ENCODE measurements around the gene CA9.
"Not testable (repeated sequence)": the region's sequence is repeated elsewhere in the genome, so short reads cannot be mapped to it uniquely, and the experiment has no call there.

The CA9 gene

GRCh38 chr9:35673132-35674024, at the start of gene CA9:
Gene CA9, plus strand, starts transcription at chr9:35673928. Its CDS starts 32 bp downstream, at chr9:35673960.
- no peak for FAIRE-seq

- FAIRE-seq = no peak
Observed at GRCh38 chr9:35627575-35627974, 46.2 kb upstream of the CA9 start.

- no peak for FAIRE-seq
Observed at GRCh38 chr9:35628389-35628991, 45.2 kb upstream of the CA9 start.

- no peak for FAIRE-seq
Observed at GRCh38 chr9:35629597-35629996, 44.1 kb upstream of the CA9 start.

GRCh38 chr9:35635730-35636129, 38.0 kb upstream of the CA9 start:
- FAIRE-seq = no peak

- FAIRE-seq = no peak
Observed at GRCh38 chr9:35636135-35636876, 37.4 kb upstream of the CA9 start.

- not testable (repeated sequence) for FAIRE-seq
Observed at GRCh38 chr9:35636877-35637246, 36.9 kb upstream of the CA9 start.

- not testable (repeated sequence) for FAIRE-seq
Observed at GRCh38 chr9:35637427-35637955, 36.2 kb upstream of the CA9 start.

- FAIRE-seq = not testable (repeated sequence)
Observed at GRCh38 chr9:35638751-35639150, 35.0 kb upstream of the CA9 start.

GRCh38 chr9:35639225-35639624, 34.5 kb upstream of the CA9 start:
- FAIRE-seq = not testable (repeated sequence)

- FAIRE-seq = no peak
Observed at GRCh38 chr9:35639631-35640030, 34.1 kb upstream of the CA9 start.

GRCh38 chr9:35640431-35640830, 33.3 kb upstream of the CA9 start:
- FAIRE-seq = not testable (repeated sequence)

GRCh38 chr9:35641478-35641877, 32.2 kb upstream of the CA9 start:
- not testable (repeated sequence) for FAIRE-seq

- no peak for FAIRE-seq
Observed at GRCh38 chr9:35643046-35643445, 30.7 kb upstream of the CA9 start.

GRCh38 chr9:35645736-35646135, 28.0 kb upstream of the CA9 start:
- FAIRE-seq = not testable (repeated sequence)

- no peak for FAIRE-seq
Observed at GRCh38 chr9:35646153-35646532, 27.6 kb upstream of the CA9 start.

GRCh38 chr9:35646533-35647265, 27.0 kb upstream of the CA9 start:
- no peak for FAIRE-seq

GRCh38 chr9:35649431-35650340, 24.0 kb upstream of the CA9 start:
- no peak for FAIRE-seq

- FAIRE-seq = no peak
Observed at GRCh38 chr9:35650341-35651158, 23.2 kb upstream of the CA9 start, which contains the start of gene SIT1. Gene SIT1, minus strand, starts transcription at chr9:35650931. Its CDS starts 78 bp downstream, at chr9:35650853.
